WTC11 (cell line): ENCODE measurements around the gene SPRR3. TPM values are rescaled to one million over a fixed set of nuclear protein-coding genes. Genes with fewer than 3 reads are reported as not detected.
"Not testable (repeated sequence)": the region's sequence is repeated elsewhere in the genome, so short reads cannot be mapped to it uniquely, and the experiment has no call there.

ENCODE experiments used
- ATAC-seq: fragments of 200-7000 bp; cut with Tn5 transposase; 2 replicates; pipeline ENCODE4 v1.10.0; 2021; ENCODE audit warnings: mild to moderate bottlenecking, moderate library complexity
- CTCF ChIA-PET: fragments of 300-600 bp; sonication (Branson Sonifier 250); formaldehyde crosslinking; loops from one replicate; lab custom pipeline; 2021; ENCODE audit warnings: antibody characterized with exemption; lab: Charles Lee
- POLR2A ChIA-PET: fragments of 350-600 bp; sonication (Branson Sonifier 250); formaldehyde crosslinking; loops from one replicate; lab custom pipeline; 2021; ENCODE audit warnings: antibody characterized with exemption; lab: Charles Lee
- DNase-seq: peaks from one replicate; pipeline ENCODE4 v3.0.0; 2021; ENCODE audit warnings: low spot score
- H3K27ac Mint-ChIP-seq: 2 replicates; pipeline ENCODE4 v1.8.0; 2021; ENCODE audit warnings: mixed read lengths
- H3K27me3 Mint-ChIP-seq: 2 replicates; pipeline ENCODE4 v1.8.0; 2021; ENCODE audit warnings: low read depth, mild to moderate bottlenecking, moderate library complexity, mixed read lengths
- H3K36me3 Mint-ChIP-seq: 2 replicates; pipeline ENCODE4 v1.8.0; 2021; ENCODE audit warnings: mixed read lengths
- H3K4me1 Mint-ChIP-seq: 2 replicates; pipeline ENCODE4 v1.8.0; 2022; ENCODE audit warnings: mixed read lengths
- H3K4me3 Mint-ChIP-seq: 2 replicates; pipeline ENCODE4 v1.8.0; 2021; ENCODE audit warnings: mild to moderate bottlenecking, moderate library complexity, mixed read lengths
- H3K9me3 Mint-ChIP-seq: 2 replicates; pipeline ENCODE4 v1.8.0; 2021; ENCODE audit warnings: mixed read lengths
- CREB1 ChIP-seq: sonication (generic); formaldehyde crosslinking; IDR thresholded peaks from 2 replicates; pipeline ENCODE4 v1.8.0; 2023; ENCODE audit warnings: mild to moderate bottlenecking, missing genetic modification reagents
- GTF2I ChIP-seq: fragments of 250-450 bp; sonication (Bioruptor Pico); conservative IDR thresholded peaks from 2 replicates; pipeline ENCODE4 v1.4.0; 2021; ENCODE audit warnings: mild to moderate bottlenecking
- JAZF1 ChIP-seq: fragments of 250-450 bp; sonication (Bioruptor Pico); IDR thresholded peaks from 2 replicates; pipeline ENCODE4 v1.9.0; 2021; ENCODE audit warnings: moderate library complexity, mild to moderate bottlenecking, inconsistent platforms
- NFYB ChIP-seq: sonication (generic); formaldehyde crosslinking; conservative IDR thresholded peaks from 2 replicates; pipeline ENCODE4 v1.8.0; 2022; ENCODE audit warnings: low read depth, missing genetic modification reagents
- NR3C1 ChIP-seq: sonication (generic); formaldehyde crosslinking; conservative IDR thresholded peaks from 2 replicates; pipeline ENCODE4 v1.8.1; 2023; ENCODE audit warnings: low read depth, mild to moderate bottlenecking, missing genetic modification reagents
- PRRX2 ChIP-seq: fragments of 250-450 bp; sonication (Bioruptor Pico); IDR thresholded peaks from 2 replicates; pipeline ENCODE4 v1.8.0; 2021; ENCODE audit warnings: mild to moderate bottlenecking
- ZNF232 ChIP-seq: sonication (generic); formaldehyde crosslinking; IDR thresholded peaks from 2 replicates; pipeline ENCODE4 v1.8.0; 2022; ENCODE audit warnings: mild to moderate bottlenecking, missing genetic modification reagents
- ZNF671 ChIP-seq: fragments of 250-450 bp; sonication (Bioruptor Pico); IDR thresholded peaks from 2 replicates; pipeline ENCODE4 v1.8.0; 2021; ENCODE audit warnings: mild to moderate bottlenecking
- total RNA-seq: library from RNA; stranded (reverse); gene quantifications from 3 replicates; pipeline ENCODE4 v1.2.3, GENCODE V29; 2021
- TF ChIP-seq, protein P1 (sequence below): sonication (generic); formaldehyde crosslinking; IDR thresholded peaks from 2 replicates; pipeline ENCODE4 v1.8.1; 2023; ENCODE audit warnings: mild to moderate bottlenecking, missing genetic modification reagents
- TF ChIP-seq, protein P2 (sequence below): sonication (generic); formaldehyde crosslinking; IDR thresholded peaks from 2 replicates; pipeline ENCODE4 v1.8.1; 2022; ENCODE audit warnings: missing genetic modification reagents, borderline replicate concordance
- TF ChIP-seq, protein P3 (sequence below): sonication (generic); formaldehyde crosslinking; IDR thresholded peaks from 2 replicates; pipeline ENCODE4 v1.8.1; 2023; ENCODE audit warnings: mild to moderate bottlenecking, missing genetic modification reagents
- TF ChIP-seq, protein P4 (sequence below): sonication (generic); formaldehyde crosslinking; IDR thresholded peaks from 2 replicates; pipeline ENCODE4 v1.8.1; 2023; ENCODE audit warnings: mild to moderate bottlenecking, missing genetic modification reagents, borderline replicate concordance

SPRR3 gene
- total RNA-seq, 1 experiment from 2014 or later, result not detected

DNA sequence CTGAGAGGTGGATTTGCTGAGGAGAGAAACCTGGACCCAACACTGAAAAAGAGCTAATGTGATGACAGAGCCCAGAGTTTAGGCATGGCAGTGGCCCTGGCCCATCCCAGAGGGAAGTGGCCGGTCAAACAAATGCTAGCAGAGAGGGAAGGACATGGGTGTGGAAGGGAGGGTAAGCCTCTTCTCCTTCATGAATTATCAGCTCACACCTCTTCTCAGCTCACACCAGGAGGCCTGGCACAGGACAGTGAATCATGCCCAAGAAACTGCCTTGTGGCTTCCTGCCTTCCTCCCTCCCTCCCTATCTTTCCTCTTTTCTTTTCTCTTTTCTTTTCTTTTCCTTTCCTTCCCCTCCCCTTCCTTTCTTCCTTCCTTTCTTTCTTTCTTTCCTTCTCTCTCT is 1.3 kb upstream of the SPRR3 start:
- Mint-ChIP-seq H3K4me1 (peaks cover 12% of the 10 kb centered on the region), H3K27me3 (no peaks in the 10 kb centered on the region; the same call in 1 of the 2 replicates), H3K27ac (no peak overlapping the region), H3K9me3 (peaks cover 9% of the 10 kb centered on the region), H3K4me3 (no peak overlapping the region), H3K36me3 (peaks cover 3% of the 10 kb centered on the region; the same call in 1 of the 2 replicates)
- ChIA-PET POLR2A (interaction anchor here (0.7 kb wide), 1 partner anchor 240 kb away, joined by 5 read pairs; no protein-coding TSS in a partner anchor), CTCF (interaction anchor here (1.1 to 1.5 kb wide), 3 partner anchors 123 to 288 kb away, joined by 3 to 5 read pairs (median 5); no protein-coding TSS in a partner anchor)
- no peak for DNase-seq
- ATAC-seq, result no peak
- TF ChIP-seq, protein P1, sequence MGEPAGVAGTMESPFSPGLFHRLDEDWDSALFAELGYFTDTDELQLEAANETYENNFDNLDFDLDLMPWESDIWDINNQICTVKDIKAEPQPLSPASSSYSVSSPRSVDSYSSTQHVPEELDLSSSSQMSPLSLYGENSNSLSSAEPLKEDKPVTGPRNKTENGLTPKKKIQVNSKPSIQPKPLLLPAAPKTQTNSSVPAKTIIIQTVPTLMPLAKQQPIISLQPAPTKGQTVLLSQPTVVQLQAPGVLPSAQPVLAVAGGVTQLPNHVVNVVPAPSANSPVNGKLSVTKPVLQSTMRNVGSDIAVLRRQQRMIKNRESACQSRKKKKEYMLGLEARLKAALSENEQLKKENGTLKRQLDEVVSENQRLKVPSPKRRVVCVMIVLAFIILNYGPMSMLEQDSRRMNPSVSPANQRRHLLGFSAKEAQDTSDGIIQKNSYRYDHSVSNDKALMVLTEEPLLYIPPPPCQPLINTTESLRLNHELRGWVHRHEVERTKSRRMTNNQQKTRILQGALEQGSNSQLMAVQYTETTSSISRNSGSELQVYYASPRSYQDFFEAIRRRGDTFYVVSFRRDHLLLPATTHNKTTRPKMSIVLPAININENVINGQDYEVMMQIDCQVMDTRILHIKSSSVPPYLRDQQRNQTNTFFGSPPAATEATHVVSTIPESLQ (CRISPR knock-in tag), result no peak
- TF ChIP-seq, protein P2, sequence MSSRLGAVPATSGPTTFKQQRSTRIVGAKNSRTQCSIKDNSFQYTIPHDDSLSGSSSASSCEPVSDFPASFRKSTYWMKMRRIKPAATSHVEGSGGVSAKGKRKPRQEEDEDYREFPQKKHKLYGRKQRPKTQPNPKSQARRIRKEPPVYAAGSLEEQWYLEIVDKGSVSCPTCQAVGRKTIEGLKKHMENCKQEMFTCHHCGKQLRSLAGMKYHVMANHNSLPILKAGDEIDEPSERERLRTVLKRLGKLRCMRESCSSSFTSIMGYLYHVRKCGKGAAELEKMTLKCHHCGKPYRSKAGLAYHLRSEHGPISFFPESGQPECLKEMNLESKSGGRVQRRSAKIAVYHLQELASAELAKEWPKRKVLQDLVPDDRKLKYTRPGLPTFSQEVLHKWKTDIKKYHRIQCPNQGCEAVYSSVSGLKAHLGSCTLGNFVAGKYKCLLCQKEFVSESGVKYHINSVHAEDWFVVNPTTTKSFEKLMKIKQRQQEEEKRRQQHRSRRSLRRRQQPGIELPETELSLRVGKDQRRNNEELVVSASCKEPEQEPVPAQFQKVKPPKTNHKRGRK (CRISPR knock-in tag), result peak; percentile 65; the same call in 1 of the 2 replicates
- no peak for TF ChIP-seq ZNF671 (CRISPR knock-in tag)

DNA sequence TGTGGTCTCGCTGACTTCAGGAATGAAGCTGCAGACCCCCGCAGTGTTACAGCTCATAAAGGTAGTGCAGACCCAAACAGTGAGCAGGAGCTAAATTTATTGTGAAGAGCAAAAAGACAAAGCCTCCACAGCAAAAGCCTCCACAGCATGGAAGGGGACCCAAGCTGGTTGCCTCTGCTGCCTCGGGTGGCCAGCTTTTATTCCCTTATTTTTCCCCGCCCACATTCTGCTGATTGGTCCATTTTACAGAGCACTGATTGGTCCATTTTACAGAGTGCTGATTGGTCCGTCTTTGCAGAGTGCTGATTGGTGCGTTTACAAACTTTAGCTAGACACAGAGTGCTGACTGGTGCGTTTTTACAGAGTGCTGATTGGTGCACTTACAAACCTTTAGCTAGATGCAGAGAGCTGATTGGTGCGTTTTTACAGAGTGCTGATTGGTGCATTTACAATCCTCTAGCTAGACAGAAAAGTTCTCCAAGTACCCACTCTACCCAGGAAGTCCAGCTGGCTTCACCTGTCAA is 9.7 kb downstream of the SPRR3 start:
- POLR2A ChIA-PET, DNase-seq, H3K4me1 Mint-ChIP-seq, ATAC-seq, H3K27ac Mint-ChIP-seq, H3K4me3 Mint-ChIP-seq, H3K36me3 Mint-ChIP-seq, H3K27me3 Mint-ChIP-seq: not testable (repeated sequence)
- TF ChIP-seq NFYB, result 0 out of 2 replicates have a peak, but pooled peaks have one; percentile 25
- peaks cover 19% of the 10 kb centered on the region for H3K9me3 Mint-ChIP-seq
- CTCF ChIA-PET, result interaction anchor here (0.8 to 1.0 kb wide), 2 partner anchors 15 kb away, joined by 3 to 4 read pairs; no protein-coding TSS in a partner anchor

DNA sequence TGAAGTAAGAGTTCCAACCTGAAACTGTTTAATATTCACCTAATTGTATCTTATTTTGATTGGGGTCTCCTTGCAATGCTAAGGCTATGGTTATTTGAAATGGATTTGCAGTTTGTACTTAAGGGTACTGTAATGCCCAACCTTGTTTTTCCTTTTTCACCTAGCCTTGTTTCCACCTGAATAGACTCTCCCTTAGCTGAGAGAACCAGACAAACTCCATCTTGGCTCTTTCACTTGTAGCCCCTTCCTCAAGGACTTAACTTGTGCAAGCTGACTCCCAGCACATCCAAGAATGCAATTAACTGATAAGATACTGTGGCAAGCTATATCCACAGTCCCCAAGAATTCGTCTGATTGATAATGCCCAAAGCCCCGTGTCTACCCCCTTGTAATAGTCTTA is 20.3 kb downstream of the SPRR3 start:
- H3K36me3 Mint-ChIP-seq, H3K27me3 Mint-ChIP-seq, H3K27ac Mint-ChIP-seq, ATAC-seq, H3K4me3 Mint-ChIP-seq, POLR2A ChIA-PET, DNase-seq: not testable (repeated sequence)
- peaks cover 29% of the 10 kb centered on the region for H3K9me3 Mint-ChIP-seq
- peaks cover 22% of the 10 kb centered on the region for H3K4me1 Mint-ChIP-seq
- CTCF ChIA-PET, result interaction anchor here (0.9 to 2.1 kb wide), 2 partner anchors 11 to 144 kb away, joined by 3 to 11 read pairs; partner anchors contain the start of gene SMCP

DNA sequence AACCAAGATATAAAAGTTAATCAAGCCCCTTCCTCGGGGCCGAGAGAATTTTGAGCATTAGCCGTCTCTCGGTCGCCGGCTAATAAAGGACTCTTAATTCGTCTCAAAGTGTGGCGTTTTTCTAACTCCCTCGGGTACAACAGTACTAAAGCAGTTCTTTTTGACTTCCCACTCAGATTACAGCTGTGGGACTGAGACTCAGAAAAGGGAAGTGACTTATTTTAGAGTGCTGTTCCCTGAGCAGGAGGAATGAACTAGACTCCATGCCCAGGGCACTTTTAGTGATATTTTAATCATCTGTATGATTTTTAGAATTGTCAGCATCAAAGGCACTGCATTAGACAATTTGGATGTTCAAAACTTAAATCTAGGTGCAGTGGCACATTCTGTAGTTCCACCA is 20.8 kb downstream of the SPRR3 start:
- H3K27me3 Mint-ChIP-seq, H3K27ac Mint-ChIP-seq, H3K36me3 Mint-ChIP-seq, POLR2A ChIA-PET, H3K4me3 Mint-ChIP-seq, DNase-seq, CTCF ChIA-PET, ATAC-seq: not testable (repeated sequence)
- Mint-ChIP-seq H3K9me3 (peaks cover 29% of the 10 kb centered on the region), H3K4me1 (peaks cover 27% of the 10 kb centered on the region)

DNA sequence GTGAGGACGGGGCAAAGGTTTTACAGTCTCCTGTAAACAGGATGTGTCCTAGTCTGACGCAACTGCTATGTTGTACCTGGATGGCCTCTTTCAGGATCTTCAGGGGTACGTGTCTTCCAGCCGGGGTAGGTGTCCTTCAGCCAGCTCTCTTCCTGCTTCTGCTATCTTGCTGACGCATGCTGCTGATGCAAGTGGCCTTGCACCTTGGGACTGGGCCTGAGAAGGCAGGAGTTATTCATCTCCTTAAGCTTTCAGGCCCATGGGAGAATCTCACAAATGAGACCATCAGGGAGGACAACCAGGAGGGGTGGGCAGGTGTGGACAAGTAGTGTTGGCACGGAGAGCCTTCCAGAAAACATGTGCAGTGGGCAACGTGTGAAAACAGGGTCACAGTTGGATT is 21.6 kb downstream of the SPRR3 start:
- Mint-ChIP-seq H3K4me3 (no peak overlapping the region), H3K4me1 (peaks cover 27% of the 10 kb centered on the region), H3K36me3 (no peaks in the 10 kb centered on the region), H3K27me3 (no peaks in the 10 kb centered on the region; the same call in 1 of the 2 replicates), H3K27ac (no peak overlapping the region), H3K9me3 (peaks cover 27% of the 10 kb centered on the region)
- no peak for DNase-seq
- CTCF ChIA-PET, result no interaction called here
- no peak for ATAC-seq
- POLR2A ChIA-PET, result no interaction called here
- TF ChIP-seq JAZF1, result no peak
- no peak for TF ChIP-seq ZNF232
- TF ChIP-seq, protein P3, sequence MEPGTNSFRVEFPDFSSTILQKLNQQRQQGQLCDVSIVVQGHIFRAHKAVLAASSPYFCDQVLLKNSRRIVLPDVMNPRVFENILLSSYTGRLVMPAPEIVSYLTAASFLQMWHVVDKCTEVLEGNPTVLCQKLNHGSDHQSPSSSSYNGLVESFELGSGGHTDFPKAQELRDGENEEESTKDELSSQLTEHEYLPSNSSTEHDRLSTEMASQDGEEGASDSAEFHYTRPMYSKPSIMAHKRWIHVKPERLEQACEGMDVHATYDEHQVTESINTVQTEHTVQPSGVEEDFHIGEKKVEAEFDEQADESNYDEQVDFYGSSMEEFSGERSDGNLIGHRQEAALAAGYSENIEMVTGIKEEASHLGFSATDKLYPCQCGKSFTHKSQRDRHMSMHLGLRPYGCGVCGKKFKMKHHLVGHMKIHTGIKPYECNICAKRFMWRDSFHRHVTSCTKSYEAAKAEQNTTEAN (CRISPR knock-in tag), result no peak
- no peak for TF ChIP-seq NR3C1
- TF ChIP-seq PRRX2, result no peak
- TF ChIP-seq CREB1 (CRISPR knock-in tag), result no peak
- TF ChIP-seq GTF2I (CRISPR knock-in tag), result no peak
- TF ChIP-seq, protein P4, sequence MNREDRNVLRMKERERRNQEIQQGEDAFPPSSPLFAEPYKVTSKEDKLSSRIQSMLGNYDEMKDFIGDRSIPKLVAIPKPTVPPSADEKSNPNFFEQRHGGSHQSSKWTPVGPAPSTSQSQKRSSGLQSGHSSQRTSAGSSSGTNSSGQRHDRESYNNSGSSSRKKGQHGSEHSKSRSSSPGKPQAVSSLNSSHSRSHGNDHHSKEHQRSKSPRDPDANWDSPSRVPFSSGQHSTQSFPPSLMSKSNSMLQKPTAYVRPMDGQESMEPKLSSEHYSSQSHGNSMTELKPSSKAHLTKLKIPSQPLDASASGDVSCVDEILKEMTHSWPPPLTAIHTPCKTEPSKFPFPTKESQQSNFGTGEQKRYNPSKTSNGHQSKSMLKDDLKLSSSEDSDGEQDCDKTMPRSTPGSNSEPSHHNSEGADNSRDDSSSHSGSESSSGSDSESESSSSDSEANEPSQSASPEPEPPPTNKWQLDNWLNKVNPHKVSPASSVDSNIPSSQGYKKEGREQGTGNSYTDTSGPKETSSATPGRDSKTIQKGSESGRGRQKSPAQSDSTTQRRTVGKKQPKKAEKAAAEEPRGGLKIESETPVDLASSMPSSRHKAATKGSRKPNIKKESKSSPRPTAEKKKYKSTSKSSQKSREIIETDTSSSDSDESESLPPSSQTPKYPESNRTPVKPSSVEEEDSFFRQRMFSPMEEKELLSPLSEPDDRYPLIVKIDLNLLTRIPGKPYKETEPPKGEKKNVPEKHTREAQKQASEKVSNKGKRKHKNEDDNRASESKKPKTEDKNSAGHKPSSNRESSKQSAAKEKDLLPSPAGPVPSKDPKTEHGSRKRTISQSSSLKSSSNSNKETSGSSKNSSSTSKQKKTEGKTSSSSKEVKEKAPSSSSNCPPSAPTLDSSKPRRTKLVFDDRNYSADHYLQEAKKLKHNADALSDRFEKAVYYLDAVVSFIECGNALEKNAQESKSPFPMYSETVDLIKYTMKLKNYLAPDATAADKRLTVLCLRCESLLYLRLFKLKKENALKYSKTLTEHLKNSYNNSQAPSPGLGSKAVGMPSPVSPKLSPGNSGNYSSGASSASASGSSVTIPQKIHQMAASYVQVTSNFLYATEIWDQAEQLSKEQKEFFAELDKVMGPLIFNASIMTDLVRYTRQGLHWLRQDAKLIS (CRISPR knock-in tag), result no peak
